H1 (cell line): Measurements from ENCODE around the gene AKR7A3. TPM values are rescaled to one million over a fixed set of nuclear protein-coding genes. Genes with fewer than 3 reads are reported as not detected.
A peak's percentile ranks its signal among the peaks of the same experiment; 100 is the strongest.
"Not testable (repeated sequence)": the region's sequence is repeated elsewhere in the genome, so short reads cannot be mapped to it uniquely, and the experiment has no call there.

Experiments used
- CTCF ChIA-PET: fragments of 300-600 bp; sonication (Branson Sonifier 250); formaldehyde crosslinking; loops from one replicate; lab custom pipeline; 2021; ENCODE audit not compliant: partially characterized antibody; lab: Charles Lee
- POLR2A ChIA-PET: fragments of 300-600 bp; sonication (Branson Sonifier 250); formaldehyde crosslinking; loops from one replicate; lab custom pipeline; 2021; ENCODE audit warnings: inconsistent platforms; ENCODE audit not compliant: partially characterized antibody; lab: Charles Lee
- DNase-seq, 2 experiments: peaks; one replicate each; pipeline versions ENCODE4 v3.0.0 to v3.0.0-alpha.2; 2010 to 2022; ENCODE audit warnings: low spot score in 2 of 2, low read depth in 1 of 2, mixed read lengths in 1 of 2
- FAIRE-seq: peaks from 2 replicates; lab custom pipeline; 2011; peaks lifted over from hg19 to GRCh38; lab: Jason Lieb, UNC
- H2AFZ ChIP-seq: 2 replicates; pipeline ENCODE4 v1.8.1; 2012; ENCODE audit warnings: low read length, inconsistent platforms
- H2AK5ac ChIP-seq: 2 replicates; pipeline ENCODE4 v1.6.1; 2013; ENCODE audit warnings: low read depth, low read length
- H2BK120ac ChIP-seq: replicated peaks from 2 replicates; pipeline ENCODE3; 2013; ENCODE audit warnings: low read depth, low read length, inconsistent platforms
- H2BK12ac ChIP-seq: 2 replicates; pipeline ENCODE4 v1.6.1; 2013; ENCODE audit warnings: low read depth, low read length
- H2BK15ac ChIP-seq: 2 replicates; pipeline ENCODE4 v1.6.1; 2013; ENCODE audit warnings: low read length
- H2BK20ac ChIP-seq: 2 replicates; pipeline ENCODE4 v1.6.1; 2013; ENCODE audit warnings: low read length
- H2BK5ac ChIP-seq: 2 replicates; pipeline ENCODE4 v1.6.1; 2013; ENCODE audit warnings: low read depth, low read length
- H3K14ac ChIP-seq: 2 replicates; pipeline ENCODE4 v1.6.1; 2013; ENCODE audit warnings: inconsistent platforms; ENCODE audit not compliant: insufficient read length
- H3K18ac ChIP-seq: 2 replicates; pipeline ENCODE4 v1.6.1; 2013; ENCODE audit warnings: low read length; ENCODE audit errors: extremely low read depth
- H3K23ac ChIP-seq: 2 replicates; pipeline ENCODE4 v1.6.1; 2013; ENCODE audit warnings: inconsistent platforms; ENCODE audit not compliant: insufficient read length
- H3K23me2 ChIP-seq: 2 replicates; pipeline ENCODE4 v1.6.1; 2013; ENCODE audit warnings: low read depth, low read length
- H3K27ac ChIP-seq: 2 replicates; pipeline ENCODE4 v1.6.1; 2011; ENCODE audit warnings: low read depth, low read length, inconsistent platforms
- H3K27me3 ChIP-seq, 4 experiments: replicated peaks in 1 of 4; 1 replicate in 1 of 4; 2 replicates in 3 of 4; pipeline versions ENCODE4 v1.6.1 to v1.8.1; 2011 to 2013; ENCODE audit warnings: low read length in 3 of 4, mild to moderate bottlenecking in 3 of 4, inconsistent platforms in 2 of 4, mixed read lengths in 2 of 4, moderate library complexity in 1 of 4; ENCODE audit not compliant: control insufficient read depth in 3 of 4, insufficient read depth in 3 of 4; ENCODE audit errors: extremely low read depth in 1 of 4
- H3K36me3 ChIP-seq, 4 experiments: 2 replicates each; pipeline versions ENCODE4 v1.6.1 to v1.8.1; 2011 to 2013; ENCODE audit warnings: mild to moderate bottlenecking in 4 of 4, low read length in 3 of 4, moderate library complexity in 2 of 4, control low read depth in 1 of 4, inconsistent platforms in 1 of 4; ENCODE audit not compliant: insufficient read depth in 4 of 4, control insufficient read depth in 2 of 4
- H3K4ac ChIP-seq: replicated peaks from 2 replicates; pipeline ENCODE3; 2013; ENCODE audit warnings: low read length, low read depth, mixed read lengths, inconsistent platforms; ENCODE audit not compliant: insufficient read length
- H3K4me1 ChIP-seq, 4 experiments: replicated peaks in 1 of 4; 1 replicate in 1 of 4; 2 replicates in 3 of 4; pipeline versions ENCODE4 v1.6.1 to v1.8.1; 2011 to 2013; ENCODE audit warnings: low read length in 3 of 4, inconsistent platforms in 2 of 4, mixed read lengths in 1 of 4; ENCODE audit not compliant: insufficient read depth in 4 of 4, control insufficient read depth in 3 of 4
- H3K4me2 ChIP-seq, 2 experiments: 2 replicates each; pipeline versions ENCODE4 v1.6.1 to v1.8.1; 2011 to 2013; ENCODE audit warnings: low read depth in 2 of 2, low read length in 2 of 2, control low read depth in 1 of 2, inconsistent platforms in 1 of 2, mild to moderate bottlenecking in 1 of 2; ENCODE audit not compliant: insufficient read depth in 1 of 2
- H3K4me3 ChIP-seq, 4 experiments: fragments of 200-600, 300-600 bp in 1 of 4; sonication (generic), shearing (Covaris generic), sonication (Bioruptor Twin) in 1 of 4; 2 replicates each; pipeline versions ENCODE4 v1.5.1 to v1.8.1; 2011 to 2016; ENCODE audit warnings: low read length in 4 of 4, low read depth in 3 of 4, control low read depth in 2 of 4, inconsistent platforms in 2 of 4, mild to moderate bottlenecking in 2 of 4, mixed read lengths in 1 of 4, moderate library complexity in 1 of 4; ENCODE audit not compliant: insufficient read depth in 2 of 4; ENCODE audit errors: extremely low read depth in 1 of 4
- H3K56ac ChIP-seq: replicated peaks from 2 replicates; pipeline ENCODE3; 2013; ENCODE audit warnings: low read depth, mild to moderate bottlenecking, mixed read lengths, low read length, inconsistent platforms; ENCODE audit not compliant: insufficient read length
- H3K79me1 ChIP-seq: 2 replicates; pipeline ENCODE4 v1.6.1; 2013; ENCODE audit warnings: low read depth, low read length, control low read depth
- H3K79me2 ChIP-seq, 2 experiments: 2 replicates each; pipeline versions ENCODE4 v1.6.1 to v1.8.1; 2012 to 2013; ENCODE audit warnings: low read length in 2 of 2, mild to moderate bottlenecking in 2 of 2, inconsistent platforms in 1 of 2; ENCODE audit not compliant: insufficient read depth in 2 of 2, control insufficient read depth in 1 of 2
- H3K9ac ChIP-seq, 4 experiments: replicated peaks in 1 of 4; 1 replicate in 1 of 4; 2 replicates in 3 of 4; pipeline versions ENCODE4 v1.6.1 to v1.8.1; 2011 to 2013; ENCODE audit warnings: low read depth in 3 of 4, low read length in 3 of 4, control low read depth in 2 of 4, mild to moderate bottlenecking in 2 of 4, moderate library complexity in 2 of 4, inconsistent platforms in 1 of 4; ENCODE audit errors: extremely low read depth in 1 of 4
- H3K9me3 ChIP-seq, 2 experiments: 2 replicates each; pipeline versions ENCODE4 v1.6.1 to v1.8.1; 2012 to 2013; ENCODE audit warnings: mild to moderate bottlenecking in 2 of 2, moderate library complexity in 2 of 2, control low read depth in 1 of 2, inconsistent platforms in 1 of 2, low read depth in 1 of 2, low read length in 1 of 2, mixed read lengths in 1 of 2; ENCODE audit not compliant: insufficient read depth in 2 of 2
- H4K20me1 ChIP-seq, 2 experiments: replicated peaks in 1 of 2; 2 replicates each; pipeline versions ENCODE3 to v1.8.1; 2011 to 2013; ENCODE audit warnings: inconsistent platforms in 2 of 2, low read length in 2 of 2, mild to moderate bottlenecking in 1 of 2; ENCODE audit not compliant: insufficient read depth in 2 of 2, control insufficient read depth in 1 of 2
- H4K5ac ChIP-seq: 2 replicates; pipeline ENCODE4 v1.6.1; 2013; ENCODE audit warnings: low read length, low read depth, mixed read lengths, inconsistent platforms; ENCODE audit not compliant: insufficient read length
- H4K8ac ChIP-seq: 2 replicates; pipeline ENCODE4 v1.8.0; 2013; ENCODE audit warnings: mild to moderate bottlenecking, moderate library complexity, low read length, inconsistent platforms; ENCODE audit not compliant: insufficient read depth; ENCODE audit errors: extremely low read depth
- H4K91ac ChIP-seq: replicated peaks from 2 replicates; pipeline ENCODE3; 2013; ENCODE audit warnings: low read length, mixed read lengths, inconsistent platforms; ENCODE audit not compliant: insufficient read length
- WGBS, 2 experiments: shearing (Covaris generic) in 1 of 2; methylation state at CpG; one replicate each; pipeline versions ENCODE4 v1.1.6 to v1.1.7; 2013 to 2015; ENCODE audit warnings: low lambda C conversion rate in 2 of 2, mixed read lengths in 2 of 2, inconsistent platforms in 1 of 2, low coverage in 1 of 2, missing lambda C conversion rate in 1 of 2; ENCODE audit not compliant: insufficient replicate concordance in 2 of 2, insufficient coverage in 1 of 2, insufficient read length in 1 of 2; ENCODE audit errors: extremely low coverage in 1 of 2, missing lambda C conversion rate in 1 of 2; 5-methylcytosine and 5-hydroxymethylcytosine counted together
- polyA plus RNA-seq, 7 experiments: library from polyadenylated mRNA; depleted of rRNA in 3 of 7; stranded (reverse) in 5 of 7; unstranded in 2 of 7; fragments of >200 nt in 5 of 7; fragments of 200-250 nt in 2 of 7; gene quantifications; 1 replicate in 5 of 7; 2 replicates in 1 of 7; 4 replicates in 1 of 7; pipeline versions ENCODE4 v1.2.1 to v1.2.3, GENCODE V29; 2011 to 2013; ENCODE audit warnings: missing spikeins in 2 of 7, mixed read lengths in 2 of 7
- total RNA-seq: library from RNA; stranded (reverse); fragmentation: NEBNext Ultra II Directional; extraction: Animal tissue kit (Norgen Biotek cat#: 25700); gene quantifications from 2 replicates; pipeline ENCODE4 v1.2.1, GENCODE V29; 2021

AKR7A3 gene
- total and polyA plus RNA-seq, 2 of the 8 experiments (the other 6 are each of a cell fraction or from before 2014, with no cell fraction given) = 0.62 to 0.65 TPM

DNA sequence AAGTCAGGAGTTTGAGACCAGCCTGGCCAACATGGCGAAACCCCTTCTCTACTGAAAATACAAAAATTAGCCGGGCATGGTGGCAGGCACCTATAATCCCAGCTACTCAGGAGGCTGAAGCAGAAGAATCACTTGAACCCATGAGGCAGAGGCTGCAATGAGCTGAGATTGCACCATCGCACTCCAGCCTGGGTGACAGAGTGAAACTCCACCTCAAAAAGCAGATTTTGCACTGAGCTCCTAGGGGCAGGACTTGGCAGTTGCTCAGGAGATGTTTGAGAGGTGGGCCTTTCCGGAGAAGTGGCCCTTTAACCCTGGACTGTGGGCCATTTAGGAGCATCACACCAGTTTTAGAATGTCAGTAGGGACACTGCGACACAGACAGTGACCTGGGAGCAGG lies 32.3 kb downstream of the AKR7A3 start:
- ChIA-PET CTCF (interaction anchor here (0.6 to 1.0 kb wide), 3 partner anchors 9 to 182 kb away, joined by 3 to 6 read pairs (median 3); no protein-coding TSS in a partner anchor), POLR2A (interaction anchor here (0.9 to 2.3 kb wide), 4 partner anchors 9 to 401 kb away, joined by 3 to 10 read pairs (median 3); no protein-coding TSS in a partner anchor)
- not testable (repeated sequence) for H3K18ac ChIP-seq, H2BK120ac ChIP-seq, H2BK20ac ChIP-seq, H2AK5ac ChIP-seq, H2AFZ ChIP-seq, H3K9me3 ChIP-seq, H3K27ac ChIP-seq, H2BK15ac ChIP-seq, H3K56ac ChIP-seq, H3K14ac ChIP-seq, H3K9ac ChIP-seq, H2BK5ac ChIP-seq, H4K91ac ChIP-seq, H3K4ac ChIP-seq, H3K27me3 ChIP-seq, H3K23ac ChIP-seq, H3K4me2 ChIP-seq, H3K23me2 ChIP-seq, H2BK12ac ChIP-seq, H3K4me3 ChIP-seq, H4K5ac ChIP-seq, DNase-seq, FAIRE-seq
- H3K79me1 ChIP-seq = peaks cover 14% of the 10 kb centered on the region
- H3K36me3 ChIP-seq = peaks cover 39 to 59% (median 51%) of the 10 kb centered on the region in 4 experiments
- peaks cover 12 to 33% of the 10 kb centered on the region in 2 experiments for H4K20me1 ChIP-seq
- H4K8ac ChIP-seq = 0 out of 2 replicates have a peak overlapping the region, but pooled peaks have one; percentile 35
- peaks cover 0 to 10% (median 6%) of the 10 kb centered on the region in 4 experiments; a peak in 5 of 7 replicates for H3K4me1 ChIP-seq
- peaks cover 23 to 45% of the 10 kb centered on the region in 2 experiments for H3K79me2 ChIP-seq
- WGBS, 2 experiments = 92% methylated on average over 5 of the region's 5 CpGs; no CpG with 5 or more reads in 1 of the 2 experiments
